ENCODE results near the gene OCA2. TPM values are rescaled to one million over a fixed set of nuclear protein-coding genes. Genes with fewer than 3 reads are reported as not detected.

The OCA2 gene
- total RNA-seq, 1 experiment from 2014 or later, result 0.57 TPM

GRCh38 chr15:28127036-28127435, 27.9 kb upstream of the OCA2 start:
- Histone ChIP-seq H3K4me1 (no peaks in the 10 kb centered on the region), H3K9me3 (no peaks in the 10 kb centered on the region), H3K36me3 (ENCODE audit: control insufficient read depth, insufficient read depth, low read length) (peaks cover 4% of the 10 kb centered on the region), H3K27me3 (replicated peaks; ENCODE audit: control insufficient read depth, insufficient read depth, low read length) (no peaks in the 10 kb centered on the region), H3K4me3 (ENCODE audit: low read depth, low read length) (no peak overlapping the region)
- CTCF ChIA-PET, result no interaction called here
- Mint-ChIP-seq H3K27me3 (ENCODE audit: insufficient read depth, unreplicated experiment) (no peaks in the 10 kb centered on the region), H3K9me3 (ENCODE audit: unreplicated experiment) (no peaks in the 10 kb centered on the region), H3K4me1 (ENCODE audit: low read depth, unreplicated experiment) (peaks cover 8% of the 10 kb centered on the region), H3K4me3 (ENCODE audit: unreplicated experiment) (no peak overlapping the region), H3K36me3 (ENCODE audit: insufficient read depth, unreplicated experiment) (peaks cover 43% of the 10 kb centered on the region), H3K27ac (ENCODE audit: unreplicated experiment) (no peak overlapping the region)
- intact Hi-C loops (cut with micrococcal nuclease; ENCODE audit: unreplicated experiment), result no loop called here
- no TSS peak for BruUV-seq (replicated peaks)
- no peak for TF ChIP-seq CTCF (IDR thresholded peaks at IDR 0.05; ENCODE audit: insufficient read depth in 1 of 2, low read depth in 1 of 2, low read length in 1 of 2, severe bottlenecking in 1 of 2, unreplicated experiment in 1 of 2)
- DNase-seq, result no peak
- POLR2A ChIA-PET, result no interaction called here

- H3K27me3 ChIP-seq (replicated peaks; ENCODE audit: control insufficient read depth, insufficient read depth, low read length), result no peaks in the 10 kb centered on the region
- H3K4me1 ChIP-seq, result no peaks in the 10 kb centered on the region
- peaks cover 8% of the 10 kb centered on the region for H3K4me1 Mint-ChIP-seq (ENCODE audit: low read depth, unreplicated experiment)
- H3K4me3 ChIP-seq (ENCODE audit: low read depth, low read length), result no peak overlapping the region
- no peak overlapping the region for H3K4me3 Mint-ChIP-seq (ENCODE audit: unreplicated experiment)
- no peaks in the 10 kb centered on the region for H3K9me3 Mint-ChIP-seq (ENCODE audit: unreplicated experiment)
- peaks cover 39% of the 10 kb centered on the region for H3K36me3 Mint-ChIP-seq (ENCODE audit: insufficient read depth, unreplicated experiment)
- H3K9me3 ChIP-seq, result no peaks in the 10 kb centered on the region
- no peaks in the 10 kb centered on the region for H3K27me3 Mint-ChIP-seq (ENCODE audit: insufficient read depth, unreplicated experiment)
- peaks cover 4% of the 10 kb centered on the region for H3K36me3 ChIP-seq (ENCODE audit: control insufficient read depth, insufficient read depth, low read length)
- TF ChIP-seq CTCF (IDR thresholded peaks at IDR 0.05; ENCODE audit: insufficient read depth in 1 of 2, low read depth in 1 of 2, low read length in 1 of 2, severe bottlenecking in 1 of 2, unreplicated experiment in 1 of 2), result peak; percentile 61 to 65
- POLR2A ChIA-PET, result no interaction called here
- H3K27ac Mint-ChIP-seq (ENCODE audit: unreplicated experiment), result no peak overlapping the region
- intact Hi-C loops (cut with micrococcal nuclease; ENCODE audit: unreplicated experiment), result no loop called here
- DNase-seq, result peak in 1 of 2 experiments; percentile 65
- CTCF ChIA-PET, result interaction anchor here (0.5 to 1.6 kb wide), 10 partner anchors 11 to 392 kb away, joined by 3 to 22 read pairs (median 4); partner anchors contain the start of gene OCA2
- no TSS peak for BruUV-seq (replicated peaks)
These were observed 26.8 kb upstream of the OCA2 start for GRCh38 chr15:28125673-28126651.

- POLR2A ChIA-PET, result no interaction called here
- Mint-ChIP-seq H3K36me3 (ENCODE audit: insufficient read depth, unreplicated experiment) (peaks cover 47% of the 10 kb centered on the region), H3K27ac (ENCODE audit: unreplicated experiment) (no peak overlapping the region), H3K4me3 (ENCODE audit: unreplicated experiment) (no peak overlapping the region), H3K4me1 (ENCODE audit: low read depth, unreplicated experiment) (peaks cover 8% of the 10 kb centered on the region), H3K9me3 (ENCODE audit: unreplicated experiment) (no peaks in the 10 kb centered on the region), H3K27me3 (ENCODE audit: insufficient read depth, unreplicated experiment) (no peaks in the 10 kb centered on the region)
- no TSS peak for BruUV-seq (replicated peaks)
- TF ChIP-seq CTCF (IDR thresholded peaks at IDR 0.05; ENCODE audit: insufficient read depth in 1 of 2, low read depth in 1 of 2, low read length in 1 of 2, severe bottlenecking in 1 of 2, unreplicated experiment in 1 of 2), result no peak
- no peak for DNase-seq
- Histone ChIP-seq H3K4me3 (ENCODE audit: low read depth, low read length) (no peak overlapping the region), H3K27me3 (replicated peaks; ENCODE audit: control insufficient read depth, insufficient read depth, low read length) (no peaks in the 10 kb centered on the region), H3K9me3 (no peaks in the 10 kb centered on the region), H3K36me3 (ENCODE audit: control insufficient read depth, insufficient read depth, low read length) (peaks cover 2% of the 10 kb centered on the region), H3K4me1 (no peaks in the 10 kb centered on the region)
- CTCF ChIA-PET, result no interaction called here
- intact Hi-C loops (cut with micrococcal nuclease; ENCODE audit: unreplicated experiment), result no loop called here
These were observed 25.7 kb upstream of the OCA2 start for GRCh38 chr15:28124841-28125240.

All from Caco-2 (cell line).